K562 treated with DMSO at 1 percent for 48 hours (cell line): Measurements from ENCODE around the gene MIR17HG. TPM values are rescaled to one million over a fixed set of nuclear protein-coding genes. Genes with fewer than 3 reads are reported as not detected.

ENCODE experiments used
- total RNA-seq: library from RNA; unstranded; fragments of 300-600 nt; gene quantifications from 2 replicates; pipeline ENCODE4 v1.2.3, GENCODE V29; 2022; ENCODE audit warnings: low replicate concordance; ENCODE audit errors: extremely low read depth

The MIR17HG gene
- not detected in 2 replicates for total RNA-seq

DNA sequence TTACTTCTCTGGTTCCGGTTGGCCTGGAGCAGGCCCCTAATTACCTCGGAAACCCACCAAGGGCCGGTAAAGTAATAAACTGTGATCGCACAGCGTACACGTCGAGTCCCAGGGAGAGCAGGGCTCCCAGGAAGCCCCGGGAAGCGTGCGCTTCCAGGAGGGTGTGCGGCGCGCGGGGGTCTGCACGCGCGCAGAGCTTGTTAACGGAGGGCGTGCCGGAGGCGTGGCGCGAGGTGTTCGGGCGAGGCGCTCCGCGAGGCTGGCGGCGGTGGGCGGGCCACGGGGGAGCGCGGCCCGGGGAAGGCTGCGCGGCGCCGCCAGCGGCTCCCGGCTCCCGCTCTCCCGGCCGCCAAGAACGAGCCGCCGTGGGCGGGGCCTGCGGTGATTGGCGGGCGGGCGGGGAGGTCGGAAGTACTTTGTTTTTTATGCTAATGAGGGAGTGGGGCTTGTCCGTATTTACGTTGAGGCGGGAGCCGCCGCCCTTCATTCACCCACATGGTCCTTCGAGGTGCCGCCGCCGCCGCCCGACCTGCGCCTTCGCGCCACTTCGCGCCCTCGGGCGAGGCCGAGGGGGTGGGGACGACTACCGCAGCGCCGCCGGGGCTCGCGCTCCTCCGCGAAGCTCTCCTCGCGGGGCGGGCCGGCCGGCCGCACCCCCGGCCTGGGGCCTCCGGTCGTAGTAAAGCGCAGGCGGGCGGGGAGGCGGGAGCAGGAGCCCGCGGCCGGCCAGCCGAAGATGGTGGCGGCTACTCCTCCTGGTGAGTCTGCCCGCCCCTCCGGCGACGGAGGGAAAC lies at the start of gene MIR17HG:
Gene MIR17HG (plus strand): TSS at position 486 of the 794 bp plus-strand sequence.

DNA sequence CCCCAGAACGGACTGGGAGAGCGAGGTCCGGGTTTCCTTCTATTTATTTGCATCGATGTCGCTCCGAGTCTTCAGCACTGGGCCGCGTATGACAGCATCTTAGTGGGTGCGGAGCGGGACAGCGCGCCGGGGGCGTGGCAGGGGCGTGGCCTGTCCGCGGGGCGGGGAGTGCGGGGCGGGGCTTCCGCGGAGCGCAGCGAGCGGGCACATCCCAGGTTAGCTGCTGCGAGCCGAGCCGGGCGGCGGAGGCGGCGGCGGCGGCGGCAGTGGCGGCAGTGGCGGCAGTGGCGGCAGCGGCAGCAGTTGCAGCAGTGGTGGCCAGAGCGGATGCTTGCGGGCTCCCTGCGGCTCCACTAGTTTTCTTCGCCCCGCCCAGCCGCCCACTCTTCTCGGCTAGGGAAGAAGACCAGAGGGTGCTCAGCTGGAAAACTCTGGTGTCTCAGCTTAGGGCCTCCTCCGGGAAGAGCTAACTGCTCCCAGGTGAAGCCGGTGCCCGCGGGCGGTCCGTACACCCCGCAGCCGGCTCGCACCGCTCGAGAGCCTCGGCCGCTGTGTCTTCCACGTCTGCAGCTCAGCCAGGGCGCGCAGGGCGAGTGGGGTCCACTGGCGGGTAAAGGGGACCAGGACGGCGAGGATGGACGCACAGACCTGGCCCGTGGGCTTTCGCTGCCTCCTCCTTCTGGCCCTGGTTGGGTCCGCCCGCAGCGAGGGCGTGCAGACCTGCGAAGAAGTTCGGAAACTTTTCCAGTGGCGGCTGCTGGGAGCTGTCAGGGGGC lies 51.1 kb downstream of the MIR17HG start, which contains the start of gene GPC5:
Gene GPC5 (plus strand): TSS at position 209 of the 776 bp plus-strand sequence.

Other genes starting within 250 kb of the MIR17HG start
- not detected in 2 replicates for gene GPC5, start 50.9 kb downstream of the MIR17HG start, total RNA-seq